Activated T-cell treated with anti-CD3 and anti-CD28 coated beads, Interleukin-2, amount 50 U/mL, for 1 hour (primary cell): ENCODE results near the gene ATP6V1E1.
A peak's percentile ranks its signal among the peaks of the same experiment; 100 is the strongest.
"Not testable (repeated sequence)": the region's sequence is repeated elsewhere in the genome, so short reads cannot be mapped to it uniquely, and the experiment has no call there.

ENCODE experiments used
- DNase-seq: peaks from one replicate; pipeline ENCODE4 v3.0.0-alpha.2; 2020

Gene ATP6V1E1

GRCh38 chr22:17628406-17629172 lies at the start of gene ATP6V1E1:
Gene ATP6V1E1 (minus strand): TSS chr22:17628749. CDS start chr22:17628635, 114 bp downstream.
- peak; percentile 94 for DNase-seq

- DNase-seq, result no peak
Measured at GRCh38 chr22:17675584-17675983, 47.0 kb upstream of the ATP6V1E1 start.

- DNase-seq, result no peak
Measured at GRCh38 chr22:17674152-17674551, 45.6 kb upstream of the ATP6V1E1 start.

- no peak for DNase-seq
Measured at GRCh38 chr22:17672417-17672991, 44.0 kb upstream of the ATP6V1E1 start.

GRCh38 chr22:17671521-17672092 lies 43.1 kb upstream of the ATP6V1E1 start:
- DNase-seq, result not testable (repeated sequence)

- no peak for DNase-seq
Measured at GRCh38 chr22:17665854-17666253, 37.3 kb upstream of the ATP6V1E1 start.

GRCh38 chr22:17665248-17665647 lies 36.7 kb upstream of the ATP6V1E1 start:
- no peak for DNase-seq

GRCh38 chr22:17664414-17665055 lies 36.0 kb upstream of the ATP6V1E1 start:
- DNase-seq, result no peak

- no peak for DNase-seq
Measured at GRCh38 chr22:17656870-17657395, 28.4 kb upstream of the ATP6V1E1 start.

GRCh38 chr22:17655289-17655688 lies 26.7 kb upstream of the ATP6V1E1 start:
- DNase-seq, result no peak

GRCh38 chr22:17648569-17648968 lies 20.0 kb upstream of the ATP6V1E1 start:
- DNase-seq, result no peak

- DNase-seq, result no peak
Measured at GRCh38 chr22:17647991-17648390, 19.4 kb upstream of the ATP6V1E1 start.

- no peak for DNase-seq
Measured at GRCh38 chr22:17647452-17647851, 18.9 kb upstream of the ATP6V1E1 start.

- DNase-seq, result not testable (repeated sequence)
Measured at GRCh38 chr22:17642357-17642756, 13.8 kb upstream of the ATP6V1E1 start.

GRCh38 chr22:17641269-17641668 lies 12.7 kb upstream of the ATP6V1E1 start:
- DNase-seq, result no peak

- no peak for DNase-seq
Measured at GRCh38 chr22:17639247-17639741, 10.7 kb upstream of the ATP6V1E1 start.

GRCh38 chr22:17638432-17639246 lies 10.1 kb upstream of the ATP6V1E1 start, which contains the start of gene BCL2L13:
Gene BCL2L13 (plus strand): TSS chr22:17638757. CDS start chr22:17655712, 16,955 bp downstream.
- DNase-seq, result peak; percentile 89

GRCh38 chr22:17638182-17638431 lies 9.6 kb upstream of the ATP6V1E1 start:
- DNase-seq, result no peak

- no peak for DNase-seq
Measured at GRCh38 chr22:17637490-17638181, 9.1 kb upstream of the ATP6V1E1 start.

- not testable (repeated sequence) for DNase-seq
Measured at GRCh38 chr22:17636850-17637249, 8.3 kb upstream of the ATP6V1E1 start.

GRCh38 chr22:17634696-17635095 lies 6.1 kb upstream of the ATP6V1E1 start:
- DNase-seq, result no peak

- no peak for DNase-seq
Measured at GRCh38 chr22:17633998-17634323, 5.4 kb upstream of the ATP6V1E1 start.
